Subcutaneous abdominal adipose tissue (tissue), 5 donors: Measurements from ENCODE around the gene ZSCAN5B.

ENCODE experiments used
- H3K27ac ChIP-seq: one replicate; pipeline ENCODE4 v1.7.0; 2013; ENCODE audit warnings: low read depth, mild to moderate bottlenecking, inconsistent platforms, low read length, moderate library complexity
- H3K27me3 ChIP-seq, 5 donors: one replicate each; pipeline ENCODE4 v1.7.0; 2013; ENCODE audit warnings: low read length in 5 of 5, inconsistent platforms in 1 of 5; ENCODE audit not compliant: control insufficient read depth in 5 of 5, insufficient read depth in 4 of 5
- H3K36me3 ChIP-seq, 5 donors: one replicate each; pipeline ENCODE4 v1.7.0; 2013; ENCODE audit warnings: low read length in 5 of 5; ENCODE audit not compliant: control insufficient read depth in 5 of 5, insufficient read depth in 5 of 5
- H3K4me1 ChIP-seq, 5 donors: one replicate each; pipeline ENCODE4 v1.7.0; 2013; ENCODE audit warnings: low read length in 5 of 5, mild to moderate bottlenecking in 3 of 5, moderate library complexity in 1 of 5; ENCODE audit not compliant: control insufficient read depth in 5 of 5, insufficient read depth in 5 of 5
- H3K4me3 ChIP-seq, 5 donors: one replicate each; pipeline ENCODE4 v1.7.0; 2013; ENCODE audit warnings: low read length in 5 of 5, low read depth in 1 of 5
- H3K9ac ChIP-seq, 5 donors: one replicate each; pipeline ENCODE4 v1.7.0; 2013; ENCODE audit warnings: low read length in 5 of 5, mild to moderate bottlenecking in 4 of 5, moderate library complexity in 3 of 5
- H3K9me3 ChIP-seq, 5 donors: one replicate each; pipeline ENCODE4 v1.7.0; 2013; ENCODE audit warnings: low read length in 5 of 5; ENCODE audit not compliant: control insufficient read depth in 5 of 5
- donor health status: healthy.
- donor health status: healthy.
- donor health status: healthy.
- donor health status: healthy.
- donor health status: healthy.

ZSCAN5B gene

DNA sequence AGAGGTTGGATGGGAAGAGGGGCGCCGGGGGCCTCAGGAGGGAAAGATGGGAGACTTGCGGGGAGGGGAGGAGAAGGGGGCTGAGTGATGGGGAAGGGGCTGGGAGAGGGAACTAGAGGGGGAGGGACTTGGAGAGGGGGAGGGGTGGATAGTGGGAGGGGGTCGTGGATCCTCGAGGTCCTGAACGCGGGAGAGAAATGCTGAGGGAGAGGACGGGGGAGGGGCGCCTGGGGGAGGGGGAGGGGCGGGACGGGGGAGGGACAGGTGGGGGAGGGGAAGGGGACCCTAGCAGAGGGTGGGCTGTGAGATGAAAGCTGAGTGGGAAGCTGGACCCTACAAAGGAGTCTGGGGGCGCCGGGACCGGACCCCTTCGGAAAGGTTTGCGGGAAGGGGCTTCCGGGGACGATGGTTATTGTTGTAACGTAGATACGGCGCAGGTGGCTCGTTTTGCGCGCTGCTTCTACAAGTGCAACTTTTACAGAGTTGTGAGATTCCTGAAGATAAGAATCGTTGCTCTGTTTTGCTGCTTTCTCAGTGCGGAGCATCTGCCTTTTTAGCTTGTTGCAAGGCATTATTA lies 56.1 kb downstream of the ZSCAN5B start:
- H3K36me3 ChIP-seq = peaks cover 0 to 3% (median under 1%) of the 10 kb centered on the region in 5 donors
- H3K4me3 ChIP-seq = peak overlapping the region; percentile 65 to 79 (median 71)
- H3K9me3 ChIP-seq = no peaks in the 10 kb centered on the region
- peak overlapping the region in 2 of 5 donors; percentile 17 to 66 for H3K9ac ChIP-seq
- H3K27me3 ChIP-seq = no peaks in the 10 kb centered on the region
- peaks cover 3 to 33% (median 18%) of the 10 kb centered on the region in 5 donors for H3K4me1 ChIP-seq
- H3K27ac ChIP-seq = peak overlapping the region; percentile 70

DNA sequence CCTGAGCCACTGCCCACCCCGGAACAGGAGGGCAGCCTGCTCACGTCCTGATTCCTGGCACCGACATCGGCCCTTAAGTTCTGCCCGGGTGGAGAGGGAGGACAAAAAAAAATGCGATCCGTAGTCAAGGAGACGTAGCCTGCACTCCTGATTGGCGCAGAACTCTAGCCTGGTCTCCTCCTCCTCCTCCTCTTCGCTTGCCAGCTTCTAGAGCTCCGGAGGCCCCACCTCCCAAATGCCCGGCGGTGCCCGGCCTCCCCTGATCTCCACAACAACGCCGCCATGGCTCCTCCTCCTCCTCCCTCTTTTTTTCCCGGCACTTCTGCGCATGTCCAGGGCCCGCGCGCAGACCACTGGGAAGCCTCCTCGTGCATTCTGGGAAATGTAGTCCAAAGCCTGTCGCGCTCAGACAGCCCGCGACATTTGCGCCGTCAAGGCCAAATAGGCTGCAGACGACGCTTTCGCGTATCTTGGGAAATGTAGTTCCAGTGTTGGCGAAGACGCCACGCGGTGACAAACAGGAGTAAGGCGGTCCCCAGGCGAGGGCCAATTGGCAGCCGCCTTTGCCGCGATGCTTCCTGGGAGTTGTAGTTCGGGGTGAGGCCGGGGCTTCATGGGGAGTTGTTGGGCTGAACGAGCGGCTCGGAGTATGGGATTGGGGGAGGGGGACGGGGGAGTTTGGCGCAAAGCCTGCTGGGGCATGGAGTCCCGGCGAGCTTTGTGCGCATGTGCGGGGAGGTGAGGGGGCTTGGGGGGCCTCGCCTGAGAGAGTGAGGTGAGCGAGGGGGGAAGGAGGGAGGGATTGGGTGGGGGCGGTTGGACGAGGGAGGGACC lies 56.8 kb downstream of the ZSCAN5B start, which contains the start of gene ZNF444:
Gene ZNF444 (plus strand): TSS at position 705 of the 834 bp plus-strand sequence. CDS start 5,625 bp downstream, outside the sequence.
- H3K9ac ChIP-seq = peak within 1 kb of the TSS; percentile 1 to 80 (median 75)
- H3K27ac ChIP-seq = peak within 1 kb of the TSS; percentile 70
- H3K9me3 ChIP-seq = no peaks in the 10 kb centered on the region
- peaks cover 0 to 2% (median 0%) of the 10 kb centered on the region in 5 donors for H3K36me3 ChIP-seq
- peak within 1 kb of the TSS; percentile 67 to 79 (median 71) for H3K4me3 ChIP-seq
- H3K4me1 ChIP-seq = peaks cover 3 to 33% (median 18%) of the 10 kb centered on the region in 5 donors
- no peaks in the 10 kb centered on the region for H3K27me3 ChIP-seq

DNA sequence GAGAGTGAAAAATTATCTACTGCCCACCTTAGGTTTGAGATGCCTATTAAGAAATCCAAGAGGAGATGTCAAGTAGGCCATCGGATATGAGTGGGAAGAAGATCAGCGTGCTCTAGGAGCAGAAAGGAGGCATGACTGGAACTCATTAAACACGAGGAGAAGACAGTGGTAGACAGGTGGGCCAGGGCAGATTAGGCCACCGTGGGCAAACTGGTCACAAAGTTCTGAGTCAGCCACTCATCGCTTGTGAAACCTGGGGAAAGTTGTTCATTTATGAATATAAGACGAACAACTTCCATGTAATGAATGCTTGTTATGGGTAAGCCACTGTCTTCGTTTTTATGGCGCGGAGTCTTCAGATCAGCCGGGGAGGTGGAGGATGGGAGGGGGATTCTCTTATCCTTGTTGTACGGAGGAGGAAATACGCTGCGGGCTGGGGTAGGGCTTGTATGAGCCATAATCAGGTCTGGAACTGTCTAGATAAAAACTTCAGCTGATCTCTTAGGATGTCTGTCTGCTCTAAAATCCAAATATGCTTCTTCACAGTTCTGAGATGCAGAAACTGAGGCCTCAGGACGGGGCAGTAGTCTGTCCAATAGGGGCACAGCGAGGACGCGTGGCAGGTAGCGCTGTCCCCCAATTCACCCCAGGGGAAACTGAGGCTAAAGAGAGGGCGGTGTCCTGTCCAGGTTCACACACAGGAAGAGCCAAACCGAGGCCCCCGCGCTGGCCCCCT lies 57.6 kb downstream of the ZSCAN5B start:
- H3K4me1 ChIP-seq = peaks cover 3 to 33% (median 18%) of the 10 kb centered on the region in 5 donors
- peak overlapping the region; percentile 70 for H3K27ac ChIP-seq
- no peaks in the 10 kb centered on the region for H3K36me3 ChIP-seq
- no peaks in the 10 kb centered on the region for H3K27me3 ChIP-seq
- H3K9ac ChIP-seq = peak overlapping the region in 4 of 5 donors; percentile 70 to 80 (median 76)
- H3K9me3 ChIP-seq = no peaks in the 10 kb centered on the region
- H3K4me3 ChIP-seq = peak overlapping the region; percentile 67 to 79 (median 71)
